Caco-2 (cell line): Measurements from ENCODE around the gene SDK2. TPM values are rescaled to one million over a fixed set of nuclear protein-coding genes. Genes with fewer than 3 reads are reported as not detected.
A peak's percentile ranks its signal among the peaks of the same experiment; 100 is the strongest.

Experiments used
- BruUV-seq: library from RNA; stranded (reverse); fragments of 400-500 nt; replicated peaks from 2 replicates; lab custom pipeline; 2021; lab: Mats Ljungman, UMichigan
- CTCF ChIA-PET: fragments of 300-600 bp; sonication (Branson Sonifier 250); formaldehyde crosslinking; loops from one replicate; lab custom pipeline; 2022; ENCODE audit warnings: antibody characterized with exemption; lab: Charles Lee
- POLR2A ChIA-PET: fragments of 300-600 bp; sonication (Branson Sonifier 250); formaldehyde crosslinking; loops from one replicate; lab custom pipeline; 2022; ENCODE audit warnings: antibody characterized with exemption; lab: Charles Lee
- DNase-seq, 2 experiments: peaks; one replicate each; pipeline versions ENCODE4 v3.0.0 to v3.0.0-alpha.2; 2020 to 2022
- H3K27me3 ChIP-seq: replicated peaks from 2 replicates; pipeline ENCODE4 v1.6.0; 2011; ENCODE audit warnings: low read length; ENCODE audit not compliant: control insufficient read depth, insufficient read depth
- H3K36me3 ChIP-seq: 2 replicates; pipeline ENCODE4 v1.5.1; 2011; ENCODE audit warnings: low read length; ENCODE audit not compliant: control insufficient read depth, insufficient read depth
- H3K4me1 ChIP-seq: fragments of 250-450 bp; sonication (Bioruptor Pico); 2 replicates; pipeline ENCODE4 v1.5.1; 2020; ENCODE audit warnings: mild to moderate bottlenecking
- H3K4me3 ChIP-seq: 2 replicates; pipeline ENCODE4 v1.5.1; 2011; ENCODE audit warnings: low read depth, mild to moderate bottlenecking, control low read depth, low read length
- H3K9me3 ChIP-seq: fragments of 250-450 bp; sonication (Bioruptor Pico); 2 replicates; pipeline ENCODE4 v1.5.1; 2020; ENCODE audit warnings: mild to moderate bottlenecking, moderate library complexity
- H3K27ac Mint-ChIP-seq: one replicate; pipeline ENCODE4 v1.8.0; 2022; ENCODE audit warnings: mixed read lengths; ENCODE audit not compliant: unreplicated experiment
- H3K27me3 Mint-ChIP-seq: one replicate; pipeline ENCODE4 v1.8.0; 2022; ENCODE audit warnings: mixed read lengths; ENCODE audit not compliant: insufficient read depth, unreplicated experiment
- H3K36me3 Mint-ChIP-seq: one replicate; pipeline ENCODE4 v1.8.0; 2022; ENCODE audit warnings: mild to moderate bottlenecking, mixed read lengths; ENCODE audit not compliant: insufficient read depth, unreplicated experiment
- H3K4me1 Mint-ChIP-seq: one replicate; pipeline ENCODE4 v1.8.0; 2022; ENCODE audit warnings: low read depth, mixed read lengths; ENCODE audit not compliant: unreplicated experiment
- H3K4me3 Mint-ChIP-seq: one replicate; pipeline ENCODE4 v1.8.0; 2022; ENCODE audit warnings: mild to moderate bottlenecking, moderate library complexity, mixed read lengths; ENCODE audit not compliant: unreplicated experiment
- H3K9me3 Mint-ChIP-seq: one replicate; pipeline ENCODE4 v1.8.0; 2022; ENCODE audit warnings: mixed read lengths; ENCODE audit not compliant: unreplicated experiment
- intact Hi-C: fragments of 100-400 bp; cut with micrococcal nuclease; formaldehyde crosslinking; loops from one replicate; pipeline ENCODE4 v1.10.0; 2022; ENCODE audit not compliant: unreplicated experiment
- total RNA-seq: library from RNA; stranded (reverse); gene quantifications from 2 replicates; pipeline ENCODE4 v1.2.3, GENCODE V29; 2022
- TF ChIP-seq, protein P1 (sequence below), 2 experiments: fragments of 200-600 bp in 1 of 2; IDR thresholded peaks; 1 replicate in 1 of 2; 2 replicates in 1 of 2; pipeline versions ENCODE4 v1.5.1 to v1.8.0; 2011 to 2022; ENCODE audit warnings: antibody characterized with exemption in 1 of 2, control low read depth in 1 of 2, inconsistent platforms in 1 of 2, low read depth in 1 of 2, low read length in 1 of 2, mild to moderate bottlenecking in 1 of 2, moderate library complexity in 1 of 2; ENCODE audit not compliant: insufficient read depth in 1 of 2, severe bottlenecking in 1 of 2, unreplicated experiment in 1 of 2

SDK2 gene
- total RNA-seq, 1 experiment from 2014 or later = 0.09 TPM

DNA sequence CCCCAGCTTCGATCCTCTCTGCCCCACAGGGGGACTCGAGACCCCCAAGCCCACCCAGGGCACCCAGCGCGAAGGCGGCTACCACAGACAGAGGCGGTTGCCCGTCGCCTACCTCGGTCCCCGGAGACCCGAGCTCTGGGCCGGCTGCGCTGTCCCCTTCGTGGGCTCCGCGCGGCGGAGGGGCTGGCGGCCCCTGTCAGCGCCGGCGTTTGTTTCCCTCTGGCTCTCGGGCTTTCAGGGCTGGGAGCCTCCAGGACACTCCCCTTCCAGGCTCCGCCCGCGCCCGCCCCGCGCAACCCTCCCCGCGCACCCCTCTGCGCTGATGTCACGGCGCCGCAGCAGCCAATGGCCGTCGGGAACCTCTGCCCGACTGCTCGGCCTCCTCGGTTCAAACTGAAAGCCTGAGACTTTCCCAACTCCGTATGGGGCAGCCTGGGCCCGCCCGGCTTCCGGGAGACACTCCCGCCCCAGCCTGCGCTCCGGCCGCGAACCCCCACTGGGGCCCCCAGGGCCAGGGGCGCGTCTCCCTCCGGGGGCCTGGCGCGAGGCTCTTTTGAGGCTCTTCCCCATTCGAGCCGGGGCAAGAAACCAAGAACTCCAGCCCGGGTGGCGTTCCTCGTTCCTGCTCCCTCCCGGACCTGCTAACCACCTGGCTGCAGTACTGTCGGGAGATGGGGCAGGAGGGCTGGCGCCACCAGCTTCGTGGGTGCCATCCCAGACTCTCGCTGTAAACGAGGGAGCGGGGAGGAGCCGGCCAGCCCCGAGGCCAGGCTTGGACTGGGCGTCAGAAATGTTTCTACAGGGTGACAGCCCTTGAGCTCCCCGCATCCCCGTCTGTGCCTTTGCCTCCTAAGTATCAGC is 332.2 kb downstream of the SDK2 start, which contains the start of gene CDC42EP4:
Gene CDC42EP4 (minus strand): TSS at position 221 of the 861 bp plus-strand sequence. CDS start 25,501 bp downstream, outside the sequence.
- Mint-ChIP-seq H3K27me3 (no peaks in the 10 kb centered on the region), H3K36me3 (peaks cover 31% of the 10 kb centered on the region), H3K4me1 (peaks cover 8% of the 10 kb centered on the region), H3K9me3 (no peaks in the 10 kb centered on the region), H3K4me3 (peak within 1 kb of the TSS; percentile 88), H3K27ac (peak within 1 kb of the TSS; percentile 90)
- Histone ChIP-seq H3K4me1 (peaks cover 29% of the 10 kb centered on the region), H3K36me3 (no peaks in the 10 kb centered on the region), H3K9me3 (no peaks in the 10 kb centered on the region), H3K4me3 (peak within 1 kb of the TSS; percentile 97), H3K27me3 (no peaks in the 10 kb centered on the region)
- BruUV-seq = no TSS peak
- intact Hi-C loops = loop anchor here (2.0 kb wide), 3 partner anchors 49 to 59 kb away; no protein-coding TSS in a partner anchor
- peak; percentile 96 to 97 for DNase-seq
- TF ChIP-seq, protein P1, sequence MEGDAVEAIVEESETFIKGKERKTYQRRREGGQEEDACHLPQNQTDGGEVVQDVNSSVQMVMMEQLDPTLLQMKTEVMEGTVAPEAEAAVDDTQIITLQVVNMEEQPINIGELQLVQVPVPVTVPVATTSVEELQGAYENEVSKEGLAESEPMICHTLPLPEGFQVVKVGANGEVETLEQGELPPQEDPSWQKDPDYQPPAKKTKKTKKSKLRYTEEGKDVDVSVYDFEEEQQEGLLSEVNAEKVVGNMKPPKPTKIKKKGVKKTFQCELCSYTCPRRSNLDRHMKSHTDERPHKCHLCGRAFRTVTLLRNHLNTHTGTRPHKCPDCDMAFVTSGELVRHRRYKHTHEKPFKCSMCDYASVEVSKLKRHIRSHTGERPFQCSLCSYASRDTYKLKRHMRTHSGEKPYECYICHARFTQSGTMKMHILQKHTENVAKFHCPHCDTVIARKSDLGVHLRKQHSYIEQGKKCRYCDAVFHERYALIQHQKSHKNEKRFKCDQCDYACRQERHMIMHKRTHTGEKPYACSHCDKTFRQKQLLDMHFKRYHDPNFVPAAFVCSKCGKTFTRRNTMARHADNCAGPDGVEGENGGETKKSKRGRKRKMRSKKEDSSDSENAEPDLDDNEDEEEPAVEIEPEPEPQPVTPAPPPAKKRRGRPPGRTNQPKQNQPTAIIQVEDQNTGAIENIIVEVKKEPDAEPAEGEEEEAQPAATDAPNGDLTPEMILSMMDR (IDR thresholded peaks at IDR 0.05; ENCODE audit: insufficient read depth in 1 of 2, low read depth in 1 of 2, low read length in 1 of 2, severe bottlenecking in 1 of 2, unreplicated experiment in 1 of 2) = peak in 1 of 2 experiments; percentile 14
- ChIA-PET POLR2A (no interaction called here), CTCF (interaction anchor here (1.1 to 1.4 kb wide), 3 partner anchors 48 to 58 kb away, joined by 4 to 9 read pairs (median 5); no protein-coding TSS in a partner anchor)

DNA sequence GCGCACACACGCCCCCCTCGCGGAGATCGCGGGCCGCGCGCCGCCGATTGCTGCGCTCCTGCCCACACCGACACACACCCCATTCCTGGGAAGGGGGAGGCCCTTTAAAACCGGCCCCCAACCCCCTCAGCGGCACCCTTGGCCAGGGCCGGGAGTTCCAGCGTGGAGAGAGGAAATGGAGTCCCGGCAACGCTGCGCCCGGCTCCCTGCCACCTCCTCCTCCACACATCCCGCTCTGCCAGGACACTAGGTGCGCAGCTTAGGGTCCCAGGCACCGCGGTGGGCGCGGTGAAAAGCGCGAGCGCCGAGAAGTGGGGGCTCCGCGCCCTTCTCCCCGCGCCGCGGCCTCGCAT is 332.8 kb downstream of the SDK2 start:
- no peak for DNase-seq
- BruUV-seq = no TSS peak
- H3K4me1 ChIP-seq = peaks cover 29% of the 10 kb centered on the region

More for the DNA sequence above, 332.8 kb downstream of the SDK2 start:
- Histone ChIP-seq H3K27me3 (no peaks in the 10 kb centered on the region), H3K9me3 (no peaks in the 10 kb centered on the region), H3K36me3 (peaks cover 3% of the 10 kb centered on the region; the same call in 1 of the 2 replicates), H3K4me3 (peak overlapping the region; percentile 97)
- Mint-ChIP-seq H3K27ac (peak overlapping the region; percentile 45), H3K36me3 (peaks cover 31% of the 10 kb centered on the region), H3K27me3 (no peaks in the 10 kb centered on the region), H3K9me3 (no peaks in the 10 kb centered on the region), H3K4me3 (peak overlapping the region; percentile 88), H3K4me1 (peaks cover 8% of the 10 kb centered on the region)
- intact Hi-C loops = loop anchor here (2.0 kb wide), 1 partner anchor 59 kb away; no protein-coding TSS in a partner anchor
- TF ChIP-seq, protein P1 (IDR thresholded peaks at IDR 0.05; ENCODE audit: insufficient read depth in 1 of 2, low read depth in 1 of 2, low read length in 1 of 2, severe bottlenecking in 1 of 2, unreplicated experiment in 1 of 2) = no peak
- CTCF ChIA-PET = interaction anchor here (0.6 to 2.2 kb wide), 5 partner anchors 20 to 584 kb away, joined by 3 to 14 read pairs (median 6); no protein-coding TSS in a partner anchor
- POLR2A ChIA-PET = interaction anchor here (0.8 kb wide), 3 partner anchors 22 to 79 kb away, joined by 3 to 4 read pairs (median 3); a partner anchor contains a TSS
